Adrenal gland (tissue), 12 donors: Measurements from ENCODE around the gene PRKCE. TPM values are rescaled to one million over a fixed set of nuclear protein-coding genes. Genes with fewer than 3 reads are reported as not detected.

Experiments used
- DNase-seq, 7 donors: peaks; one replicate each; pipeline ENCODE4 v3.0.0-alpha.2; 2019 to 2020
- H3K27ac ChIP-seq, 5 donors: fragments of 200-600 bp; sonication (generic) in 4 of 5; 1 replicate in 3 of 5; 2 replicates in 2 of 5; pipeline versions ENCODE4 v1.5.1 to v1.8.0; 2016 to 2020; ENCODE audit warnings: mild to moderate bottlenecking in 1 of 5
- H3K27me3 ChIP-seq: fragments of 200-600 bp; 2 replicates; pipeline ENCODE4 v1.8.0; 2021
- H3K36me3 ChIP-seq, 2 donors: fragments of 200-600 bp; replicated peaks in 1 of 2; 1 replicate in 1 of 2; 2 replicates in 1 of 2; pipeline versions ENCODE4 v1.5.1 to v1.8.0; 2018 to 2022
- H3K4me1 ChIP-seq, 2 donors: fragments of 200-600 bp; replicated peaks in 1 of 2; 1 replicate in 1 of 2; 2 replicates in 1 of 2; pipeline versions ENCODE4 v1.5.1 to v1.8.0; 2018 to 2021
- H3K4me3 ChIP-seq, 4 donors: fragments of 200-600 bp; sonication (generic) in 3 of 4; one replicate each; pipeline ENCODE4 v1.5.1; 2016 to 2018
- H3K9me3 ChIP-seq, 3 donors: fragments of 200-600 bp; sonication (generic) in 1 of 3; replicated peaks in 1 of 3; 1 replicate in 2 of 3; 2 replicates in 1 of 3; pipeline versions ENCODE4 v1.5.1 to v1.8.0; 2016 to 2021
- POLR2A ChIP-seq, 2 donors: fragments of 450-650 bp; IDR thresholded peaks; one replicate each; pipeline ENCODE4 v1.6.1; 2017; ENCODE audit warnings: antibody characterized with exemption in 2 of 2, mild to moderate bottlenecking in 2 of 2, moderate library complexity in 1 of 2
- WGBS, 4 donors: extraction: QIAGEN DNeasy Blood & Tissue Kit in 2 of 4; methylation state at CpG; one replicate each; pipeline versions ENCODE4 v1.1.5 to v1.1.7; 2013 to 2017; 5-methylcytosine and 5-hydroxymethylcytosine counted together
- intact Hi-C, 2 donors: fragments of 100-400 bp; cut with DNase I; formaldehyde crosslinking; loops; one replicate each; pipeline versions ENCODE4 v1.14.1 to v1.15.0; 2022 to 2023
- polyA plus RNA-seq, 3 donors: library from polyadenylated mRNA; stranded (reverse); fragments of 200-250 nt in 2 of 3; fragments of 350-450 nt in 1 of 3; fragmentation: Illumina TruSeq in 1 of 3; extraction: RNeasy Lipid Tissue Mini Kit (QIAGEN cat#74804) in 1 of 3; gene quantifications; one replicate each; pipeline ENCODE4 v1.2.3, GENCODE V29; 2013 to 2014
- total RNA-seq, 9 donors: library from RNA; depleted of rRNA in 4 of 9; stranded (reverse); fragments of >200 nt in 4 of 9; fragments of 120-200 nt in 1 of 9; fragmentation: NEBNext Ultra II Directional in 1 of 9; extraction: Animal tissue kit (Norgen Biotek cat#: 25700) in 1 of 9; gene quantifications; one replicate each; pipeline versions ENCODE4 v1.1.0 to v1.2.4, GENCODE V29; 2013 to 2023
- TF ChIP-seq, protein P1 (sequence below), 6 experiments: fragments of 450-650 bp in 4 of 6; fragments of 200-600 bp in 2 of 6; sonication (generic) in 1 of 6; IDR thresholded peaks; 1 replicate in 5 of 6; 2 replicates in 1 of 6; pipeline versions ENCODE4 v1.5.1 to v1.8.0; 2016 to 2021; ENCODE audit warnings: antibody characterized with exemption in 6 of 6, mild to moderate bottlenecking in 2 of 6, moderate library complexity in 1 of 6
- donor health status: healthy with polysubstance abuse.
- donor health status: Bipolar disorder and iron deficiency.
- donor health status: DM: yes; HTN: yes; CAD: no.
- donor health status: DM: no; HTN: no; CAD: no.
- donor health status: DM: no; HTN: no; CAD: no.
- donor health status: DM: yes; HTN: yes; CAD: no.

Gene PRKCE
- total and polyA plus RNA-seq, 12 donors, result 1.9 to 19.2 (median 8.0) TPM

GRCh38 chr2:45960057-45960863 is 308.8 kb downstream of the PRKCE start:
- DNase-seq, result no peak
- no peak overlapping the region for H3K4me3 ChIP-seq
- no peak overlapping the region for H3K27ac ChIP-seq
- H3K36me3 ChIP-seq, result no peaks in the 10 kb centered on the region
- H3K9me3 ChIP-seq, result no peaks in the 10 kb centered on the region
- 88 to 94% (median 90%) methylated on average over 8 of the region's 8 CpGs for WGBS, 4 donors
- intact Hi-C loops, result no loop called here
- peaks cover 5 to 30% of the 10 kb centered on the region in 2 donors for H3K4me1 ChIP-seq
- no peak for TF ChIP-seq POLR2A (IDR thresholded peaks at IDR 0.05)
- TF ChIP-seq, protein P1, sequence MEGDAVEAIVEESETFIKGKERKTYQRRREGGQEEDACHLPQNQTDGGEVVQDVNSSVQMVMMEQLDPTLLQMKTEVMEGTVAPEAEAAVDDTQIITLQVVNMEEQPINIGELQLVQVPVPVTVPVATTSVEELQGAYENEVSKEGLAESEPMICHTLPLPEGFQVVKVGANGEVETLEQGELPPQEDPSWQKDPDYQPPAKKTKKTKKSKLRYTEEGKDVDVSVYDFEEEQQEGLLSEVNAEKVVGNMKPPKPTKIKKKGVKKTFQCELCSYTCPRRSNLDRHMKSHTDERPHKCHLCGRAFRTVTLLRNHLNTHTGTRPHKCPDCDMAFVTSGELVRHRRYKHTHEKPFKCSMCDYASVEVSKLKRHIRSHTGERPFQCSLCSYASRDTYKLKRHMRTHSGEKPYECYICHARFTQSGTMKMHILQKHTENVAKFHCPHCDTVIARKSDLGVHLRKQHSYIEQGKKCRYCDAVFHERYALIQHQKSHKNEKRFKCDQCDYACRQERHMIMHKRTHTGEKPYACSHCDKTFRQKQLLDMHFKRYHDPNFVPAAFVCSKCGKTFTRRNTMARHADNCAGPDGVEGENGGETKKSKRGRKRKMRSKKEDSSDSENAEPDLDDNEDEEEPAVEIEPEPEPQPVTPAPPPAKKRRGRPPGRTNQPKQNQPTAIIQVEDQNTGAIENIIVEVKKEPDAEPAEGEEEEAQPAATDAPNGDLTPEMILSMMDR (IDR thresholded peaks at IDR 0.05), result no peak
- no peaks in the 10 kb centered on the region for H3K27me3 ChIP-seq

DNA sequence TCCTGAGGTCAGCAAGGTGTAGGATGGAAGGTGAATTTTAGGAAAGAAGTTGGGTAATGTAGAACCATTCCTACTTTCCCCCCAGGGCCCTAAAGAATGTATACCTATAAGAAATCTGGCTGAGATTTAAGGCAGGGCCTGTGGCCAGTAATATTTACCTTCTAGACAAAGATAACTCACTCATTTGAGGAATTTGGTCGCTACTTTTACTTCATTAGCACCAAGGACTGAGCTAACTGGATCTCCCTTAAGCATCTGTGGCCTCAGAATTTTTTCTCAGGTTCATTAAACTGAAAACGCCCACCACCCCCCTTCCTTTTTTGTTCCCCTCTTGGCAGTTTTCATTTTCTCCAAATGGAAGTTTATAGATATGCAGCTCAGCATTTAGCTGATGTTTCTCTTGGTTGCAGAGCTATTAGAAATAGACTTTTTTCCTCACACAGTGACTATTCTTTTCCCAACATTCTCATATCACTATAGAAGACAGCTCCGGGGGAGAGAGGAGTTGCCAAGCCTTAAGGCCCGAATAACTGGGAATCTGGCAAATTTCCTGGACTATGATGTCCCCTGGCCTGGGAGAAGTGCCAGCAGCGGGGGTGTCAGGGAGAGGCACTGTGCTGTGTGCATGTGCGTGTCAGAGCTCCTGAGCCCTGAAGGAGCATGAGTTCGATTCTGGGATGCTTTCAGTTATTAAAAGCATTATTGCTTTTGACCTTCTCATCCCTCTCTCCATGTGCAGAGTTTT is 310.9 kb downstream of the PRKCE start:
- no peaks in the 10 kb centered on the region for H3K36me3 ChIP-seq
- intact Hi-C loops, result no loop called here
- TF ChIP-seq, protein P1 (IDR thresholded peaks at IDR 0.05), result no peak
- no peak for TF ChIP-seq POLR2A (IDR thresholded peaks at IDR 0.05)
- no peaks in the 10 kb centered on the region for H3K27me3 ChIP-seq
- H3K4me1 ChIP-seq, result peaks cover 5 to 30% of the 10 kb centered on the region in 2 donors
- peak overlapping the region in 2 of 5 donors; percentile 42 to 60 for H3K27ac ChIP-seq
- no peaks in the 10 kb centered on the region for H3K9me3 ChIP-seq
- no peak overlapping the region for H3K4me3 ChIP-seq
- peak; percentile 69 to 92 (median 87) for DNase-seq
- WGBS, 4 donors, result 28 to 33% (median 31%) methylated on average over 7 of the region's 7 CpGs

DNA sequence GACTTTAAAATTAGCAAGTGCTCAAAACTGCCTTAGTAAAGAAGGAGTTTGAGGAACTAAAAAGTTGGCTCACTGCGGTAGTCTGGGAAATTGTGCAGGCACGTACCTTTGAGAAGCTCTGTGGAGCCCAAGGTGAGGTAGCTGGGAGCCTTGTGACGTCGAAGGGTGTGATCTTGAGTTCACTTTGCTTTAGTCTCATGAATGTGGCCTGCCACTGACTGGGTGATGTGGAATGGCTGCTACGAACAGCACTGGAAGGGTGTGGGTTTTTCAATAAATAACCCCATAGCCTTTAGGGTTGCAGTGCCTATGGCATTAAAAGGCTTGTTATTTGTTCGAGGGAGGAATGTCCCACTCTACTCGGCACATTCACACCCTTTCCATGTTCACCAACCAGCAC is 312.3 kb downstream of the PRKCE start:
- Histone ChIP-seq H3K27ac (peak overlapping the region in 1 of 5 donors; percentile 37), H3K36me3 (no peaks in the 10 kb centered on the region), H3K9me3 (no peaks in the 10 kb centered on the region), H3K27me3 (no peaks in the 10 kb centered on the region), H3K4me3 (no peak overlapping the region), H3K4me1 (peaks cover 5 to 30% of the 10 kb centered on the region in 2 donors)
- TF ChIP-seq POLR2A (IDR thresholded peaks at IDR 0.05), result no peak
- TF ChIP-seq, protein P1 (IDR thresholded peaks at IDR 0.05), result no peak
- intact Hi-C loops, result no loop called here
- 58 to 80% (median 78%) methylated on average over 7 of the region's 7 CpGs for WGBS, 4 donors
- DNase-seq, result no peak

DNA sequence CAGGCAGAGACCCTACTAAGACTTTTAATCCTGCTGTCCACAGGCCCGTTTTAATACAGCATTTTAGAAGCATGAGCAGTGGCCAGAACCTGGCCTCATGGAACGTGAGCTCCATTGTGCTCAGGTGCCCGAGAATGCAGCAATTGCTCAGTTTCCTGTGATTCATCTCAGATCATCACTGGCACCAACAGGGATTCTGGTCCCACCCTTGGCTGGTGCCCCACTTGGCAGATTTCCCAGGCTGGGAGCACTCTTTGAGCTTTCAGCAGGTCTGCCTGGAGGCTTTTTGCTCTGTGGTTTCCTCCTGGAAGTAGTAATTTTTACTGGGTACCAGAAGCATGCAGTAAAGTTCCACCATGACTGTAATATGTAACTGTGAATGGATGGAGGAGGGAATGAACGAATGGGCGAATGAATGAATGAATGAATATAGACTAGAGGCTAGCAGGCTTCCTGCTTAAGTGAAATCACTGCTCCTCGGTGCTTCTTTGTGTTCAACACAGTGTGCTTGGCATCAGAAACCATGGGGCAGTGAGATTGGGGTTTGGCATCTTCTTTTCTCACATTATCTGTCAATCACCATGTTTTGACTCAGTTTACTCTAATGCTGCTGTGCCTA is 312.9 kb downstream of the PRKCE start:
- no peak for TF ChIP-seq POLR2A (IDR thresholded peaks at IDR 0.05)
- TF ChIP-seq, protein P1 (IDR thresholded peaks at IDR 0.05), result no peak
- Histone ChIP-seq H3K4me3 (no peak overlapping the region), H3K27me3 (no peaks in the 10 kb centered on the region), H3K9me3 (no peaks in the 10 kb centered on the region), H3K36me3 (no peaks in the 10 kb centered on the region), H3K27ac (peak overlapping the region in 1 of 5 donors; percentile 37), H3K4me1 (peaks cover 5 to 30% of the 10 kb centered on the region in 2 donors)
- intact Hi-C loops, result no loop called here
- WGBS, 4 donors, result 27 to 43% (median 31%) methylated on average over 5 to 6 of the region's 6 CpGs
- DNase-seq, result peak; percentile 78 to 91 (median 88)
